ENCODE results near the gene CREBZF.

CREBZF gene

GRCh38 chr11:85664615-85665481 lies at the start of gene CREBZF:
CREBZF (minus strand) TSS chr11:85665129; CDS start chr11:85664875, 254 bp downstream.
- Histone ChIP-seq H4K20me1 (ENCODE audit: insufficient read depth, low read length, poor library complexity, severe bottlenecking) (peaks cover 49% of the 10 kb centered on the region), H2AFZ (ENCODE audit: low read length) (peak within 1 kb of the TSS; percentile 92), H3K9ac (ENCODE audit: low read depth, low read length, poor library complexity, severe bottlenecking) (peak within 1 kb of the TSS; percentile 97), H3K36me3 (ENCODE audit: insufficient read depth, low read length) (peaks cover 16% of the 10 kb centered on the region), H3K4me2 (ENCODE audit: low read depth, low read length, poor library complexity, severe bottlenecking) (peak within 1 kb of the TSS; percentile 95), H3K4me3 (ENCODE audit: low read length, poor library complexity, severe bottlenecking) (peak within 1 kb of the TSS; percentile 90), H3K4me1 (ENCODE audit: insufficient read depth, low read length, poor library complexity, severe bottlenecking) (peaks cover 30% of the 10 kb centered on the region), H3K9me3 (ENCODE audit: insufficient read depth, low read depth, low read length) (no peaks in the 10 kb centered on the region), H3K79me2 (ENCODE audit: insufficient read depth, low read length) (peaks cover 51% of the 10 kb centered on the region), H3K9me2 (replicated peaks; ENCODE audit: low read depth, low read length) (no peaks in the 10 kb centered on the region), H3K27me3 (ENCODE audit: insufficient read depth, low read length, poor library complexity, severe bottlenecking) (peaks cover 7% of the 10 kb centered on the region), H3F3A (ENCODE audit: low read depth) (no peaks in the 10 kb centered on the region)
- TF ChIP-seq CTCF (conservative IDR thresholded peaks at IDR 0.05; ENCODE audit: low read length): no peak
- TF ChIP-seq EZH2phosphoT487 (IDR thresholded peaks at IDR 0.05; ENCODE audit: borderline replicate concordance): no peak

- no peak overlapping the region for H2AFZ ChIP-seq (ENCODE audit: low read length)
- H3K9ac ChIP-seq (ENCODE audit: low read depth, low read length, poor library complexity, severe bottlenecking): no peak overlapping the region
- H3K36me3 ChIP-seq (ENCODE audit: insufficient read depth, low read length): no peaks in the 10 kb centered on the region
- no peaks in the 10 kb centered on the region for H3F3A ChIP-seq (ENCODE audit: low read depth)
- H3K4me2 ChIP-seq (ENCODE audit: low read depth, low read length, poor library complexity, severe bottlenecking): no peak overlapping the region
- H3K9me3 ChIP-seq (ENCODE audit: insufficient read depth, low read depth, low read length): no peaks in the 10 kb centered on the region
- H3K4me1 ChIP-seq (ENCODE audit: insufficient read depth, low read length, poor library complexity, severe bottlenecking): no peaks in the 10 kb centered on the region
- no peaks in the 10 kb centered on the region for H3K27me3 ChIP-seq (ENCODE audit: insufficient read depth, low read length, poor library complexity, severe bottlenecking)
- no peak overlapping the region for H3K4me3 ChIP-seq (ENCODE audit: low read length, poor library complexity, severe bottlenecking)
- no peaks in the 10 kb centered on the region for H4K20me1 ChIP-seq (ENCODE audit: insufficient read depth, low read length, poor library complexity, severe bottlenecking)
- no peaks in the 10 kb centered on the region for H3K9me2 ChIP-seq (replicated peaks; ENCODE audit: low read depth, low read length)
- H3K79me2 ChIP-seq (ENCODE audit: insufficient read depth, low read length): no peaks in the 10 kb centered on the region
- TF ChIP-seq EZH2phosphoT487 (IDR thresholded peaks at IDR 0.05; ENCODE audit: borderline replicate concordance) (no peak), CTCF (conservative IDR thresholded peaks at IDR 0.05; ENCODE audit: low read length) (no peak)
These were observed 48.0 kb upstream of the CREBZF start for GRCh38 chr11:85712953-85713352.

- no peak overlapping the region for H3K4me3 ChIP-seq (ENCODE audit: low read length, poor library complexity, severe bottlenecking)
- H3K36me3 ChIP-seq (ENCODE audit: insufficient read depth, low read length): no peaks in the 10 kb centered on the region
- no peaks in the 10 kb centered on the region for H3F3A ChIP-seq (ENCODE audit: low read depth)
- H3K9ac ChIP-seq (ENCODE audit: low read depth, low read length, poor library complexity, severe bottlenecking): no peak overlapping the region
- no peaks in the 10 kb centered on the region for H3K9me3 ChIP-seq (ENCODE audit: insufficient read depth, low read depth, low read length)
- H4K20me1 ChIP-seq (ENCODE audit: insufficient read depth, low read length, poor library complexity, severe bottlenecking): no peaks in the 10 kb centered on the region
- no peak overlapping the region for H3K4me2 ChIP-seq (ENCODE audit: low read depth, low read length, poor library complexity, severe bottlenecking)
- TF ChIP-seq CTCF (conservative IDR thresholded peaks at IDR 0.05; ENCODE audit: low read length) (no peak), EZH2phosphoT487 (IDR thresholded peaks at IDR 0.05; ENCODE audit: borderline replicate concordance) (no peak)
- no peaks in the 10 kb centered on the region for H3K79me2 ChIP-seq (ENCODE audit: insufficient read depth, low read length)
- no peaks in the 10 kb centered on the region for H3K4me1 ChIP-seq (ENCODE audit: insufficient read depth, low read length, poor library complexity, severe bottlenecking)
- no peak overlapping the region for H2AFZ ChIP-seq (ENCODE audit: low read length)
- no peaks in the 10 kb centered on the region for H3K27me3 ChIP-seq (ENCODE audit: insufficient read depth, low read length, poor library complexity, severe bottlenecking)
- H3K9me2 ChIP-seq (replicated peaks; ENCODE audit: low read depth, low read length): no peaks in the 10 kb centered on the region
These were observed 46.0 kb upstream of the CREBZF start for GRCh38 chr11:85710917-85711316.

Measured in Loucy (cell line).